Measurements from ENCODE around the gene AK9.

GRCh38 chr6:109623288-109623687, 67.7 kb downstream of the AK9 start:
- TF ChIP-seq POLR2AphosphoS5 (IDR thresholded peaks at IDR 0.05; ENCODE audit: low read depth, low read length): no peak
- TF ChIP-seq REST (IDR thresholded peaks at IDR 0.05; ENCODE audit: insufficient read depth in 1 of 2, low read depth in 2 of 2, low read length in 2 of 2): no peak
